ENCODE measurements around the gene TBC1D22B.
"Not testable (repeated sequence)": the region's sequence is repeated elsewhere in the genome, so short reads cannot be mapped to it uniquely, and the experiment has no call there.

The TBC1D22B gene

DNA sequence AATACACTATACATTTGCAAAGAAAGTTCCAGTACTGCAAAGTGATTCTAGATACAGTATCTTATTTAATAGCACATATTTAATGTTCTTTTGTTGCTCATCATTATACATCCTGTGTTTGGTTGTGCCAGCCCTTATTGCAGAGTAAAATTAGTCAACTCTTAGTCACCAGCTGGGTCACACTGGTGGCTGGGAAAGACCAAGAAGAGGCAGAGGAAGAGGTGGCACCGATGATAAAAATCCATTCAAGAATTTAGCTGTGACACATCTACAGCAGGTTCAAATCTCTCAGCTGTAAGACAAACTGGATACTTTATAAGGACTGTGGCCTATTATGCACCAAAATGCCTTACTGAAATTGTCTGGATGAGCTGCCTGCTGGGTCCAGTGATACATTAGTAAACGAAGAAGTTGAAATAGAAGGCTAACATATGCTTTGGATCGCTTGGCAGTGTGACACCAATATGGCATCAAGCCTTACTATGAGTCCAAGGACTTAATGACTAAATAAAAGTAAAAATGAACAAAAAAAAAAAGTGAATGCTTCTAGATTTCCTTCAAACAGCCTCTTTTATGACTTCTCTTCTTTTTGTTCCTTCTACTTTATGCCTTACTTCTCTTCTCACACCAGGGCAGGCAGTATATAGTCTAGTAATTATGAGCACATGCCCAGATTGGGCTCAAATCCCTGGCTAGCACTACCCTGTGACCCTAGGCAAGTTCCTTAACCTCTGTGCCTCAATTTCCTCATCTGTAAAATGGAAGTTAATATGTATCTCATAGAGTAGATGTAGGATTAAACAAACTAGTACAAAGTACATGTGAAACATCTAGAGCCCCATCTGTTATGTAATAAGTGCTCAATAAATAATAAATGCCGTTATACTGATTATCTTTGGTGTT is 66.8 kb downstream of the TBC1D22B start:
- no peak for DNase-seq

DNA sequence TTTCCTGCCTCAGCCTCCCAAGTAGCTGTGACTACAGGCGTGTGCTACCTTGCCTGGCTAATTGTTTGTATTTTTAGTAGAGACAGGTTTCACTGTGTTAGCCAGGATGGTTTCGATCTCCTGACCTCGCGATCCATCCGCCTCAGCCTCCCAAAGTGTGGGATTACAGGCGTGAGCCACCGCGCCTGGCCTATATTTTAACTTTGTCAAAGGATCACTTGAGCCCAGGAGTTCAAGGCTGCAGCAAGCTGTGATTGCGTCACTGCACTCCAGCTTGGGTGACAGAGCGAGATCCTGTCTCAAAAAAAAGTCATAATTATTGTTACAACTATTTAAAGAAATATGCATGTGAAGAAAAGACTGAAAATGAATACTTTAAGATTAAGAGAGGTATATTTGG is 72.8 kb downstream of the TBC1D22B start:
- DNase-seq, result not testable (repeated sequence)

- no peak for DNase-seq
These were observed 73.5 kb downstream of the TBC1D22B start for GRCh38 chr6:37331047-37331446.

DNA sequence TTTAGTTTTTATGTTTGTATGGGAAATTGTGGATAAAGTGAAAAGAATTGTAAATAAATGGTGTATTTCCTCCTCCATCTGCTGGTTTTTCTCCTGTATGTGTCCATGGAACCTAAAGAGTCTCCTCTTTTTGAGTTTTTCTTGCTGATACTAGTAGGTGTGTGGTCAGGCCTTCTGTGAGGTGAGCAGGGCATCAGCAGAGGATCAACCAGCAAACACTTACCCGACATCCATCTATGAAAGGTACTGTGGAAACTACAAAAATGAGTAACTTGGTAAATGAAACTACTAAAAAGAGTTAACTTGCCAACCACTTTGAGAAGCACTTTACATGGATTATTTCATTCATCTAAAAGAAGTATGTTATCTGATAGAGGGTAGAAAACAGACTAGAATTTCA is 75.3 kb downstream of the TBC1D22B start:
- DNase-seq, result no peak

DNA sequence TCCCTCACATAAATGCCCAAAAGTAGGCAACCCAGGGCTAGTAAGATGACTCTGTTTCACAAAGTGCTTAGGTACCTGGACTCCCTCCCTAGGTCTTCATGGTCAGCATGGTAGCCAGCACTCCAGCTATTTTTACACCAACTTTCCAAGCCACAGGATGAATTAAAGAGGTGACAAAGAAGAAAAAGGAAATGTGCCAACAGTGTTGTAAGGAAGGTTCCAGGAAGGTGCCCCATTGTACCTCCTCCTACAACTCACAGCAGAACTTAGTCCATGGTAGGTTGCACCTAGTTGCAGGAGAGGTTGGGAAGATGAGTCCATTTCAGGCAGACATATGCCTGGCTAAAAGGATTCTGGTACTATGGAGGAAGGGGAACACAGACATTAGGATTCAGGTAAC is 76.5 kb downstream of the TBC1D22B start:
- no peak for DNase-seq

DNA sequence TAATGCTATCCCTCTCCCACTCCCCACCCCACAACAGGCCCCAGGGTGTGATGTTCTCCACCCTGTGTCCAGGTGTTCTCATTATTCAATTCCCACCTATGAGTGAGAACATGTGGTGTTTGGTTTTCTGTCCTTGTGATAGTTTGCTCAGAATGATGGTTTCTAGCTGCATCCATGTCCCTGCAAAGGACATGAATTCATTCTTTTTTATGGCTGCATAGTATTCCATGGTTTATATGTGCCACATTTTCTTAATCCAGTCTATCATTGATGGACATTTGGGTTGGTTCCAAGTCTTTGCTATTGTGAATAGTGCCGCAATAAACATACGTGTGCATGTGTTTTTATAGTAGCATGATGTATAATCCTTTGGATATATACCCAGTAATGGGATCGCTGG is 80.7 kb downstream of the TBC1D22B start:
- not testable (repeated sequence) for DNase-seq

GRCh38 chr6:37338745-37339255 is 81.2 kb downstream of the TBC1D22B start:
- no peak for DNase-seq

DNA sequence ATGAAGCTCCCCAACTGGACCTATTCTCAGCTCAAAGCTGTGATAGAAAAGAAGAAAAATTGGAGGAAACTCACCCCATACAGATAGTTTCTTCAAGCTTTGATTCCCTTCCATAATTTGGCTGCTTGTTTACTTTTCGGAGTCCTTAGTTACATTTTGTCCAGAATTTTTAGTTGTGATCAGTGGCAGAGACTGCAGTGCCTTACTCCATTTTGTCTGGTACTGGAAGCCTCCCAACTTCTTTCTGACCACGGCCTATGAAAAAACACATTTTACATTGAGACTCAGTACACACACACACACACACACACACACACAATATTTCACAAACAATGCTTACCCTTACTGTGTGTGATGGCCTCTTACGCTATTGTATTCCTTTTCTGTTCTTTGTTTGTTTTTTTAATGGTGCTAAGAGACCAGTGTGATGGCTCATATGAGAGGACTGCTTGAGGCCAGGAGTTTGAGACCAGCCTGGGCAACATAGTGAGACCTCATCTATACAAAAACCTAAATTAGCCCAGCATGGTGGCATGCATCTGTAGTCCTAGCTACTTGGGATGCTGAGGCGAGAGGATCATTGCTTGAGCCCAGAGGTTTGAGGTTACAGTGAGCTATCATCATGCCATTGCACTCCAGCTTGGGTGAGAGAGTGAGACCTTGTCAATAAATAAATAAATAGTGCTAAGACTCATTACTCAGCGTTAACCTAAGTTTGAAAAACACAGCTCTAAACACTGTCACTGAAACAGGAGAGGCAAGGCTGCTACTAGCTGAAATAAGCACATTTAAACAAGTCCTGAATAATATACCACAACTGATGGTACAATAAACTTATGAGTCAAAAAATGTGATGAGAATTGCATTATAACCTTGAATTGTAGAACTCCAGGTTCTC is 82.4 kb downstream of the TBC1D22B start:
- DNase-seq, result no peak

DNA sequence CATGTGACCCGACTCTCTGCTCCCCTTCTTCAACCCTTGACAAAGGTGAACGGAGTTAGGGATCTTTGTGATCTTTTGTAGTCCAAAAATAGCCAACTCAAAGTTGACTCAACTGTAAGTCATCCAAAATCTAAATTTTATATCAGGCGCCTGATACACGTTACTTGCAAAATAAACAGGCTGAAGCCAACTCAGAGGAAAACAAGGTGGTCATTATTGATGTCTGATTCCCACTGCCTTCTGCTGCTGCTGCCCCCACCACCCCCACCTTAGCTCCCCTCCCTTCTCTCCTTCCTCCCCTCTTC is 83.0 kb downstream of the TBC1D22B start:
- no peak for DNase-seq

DNA sequence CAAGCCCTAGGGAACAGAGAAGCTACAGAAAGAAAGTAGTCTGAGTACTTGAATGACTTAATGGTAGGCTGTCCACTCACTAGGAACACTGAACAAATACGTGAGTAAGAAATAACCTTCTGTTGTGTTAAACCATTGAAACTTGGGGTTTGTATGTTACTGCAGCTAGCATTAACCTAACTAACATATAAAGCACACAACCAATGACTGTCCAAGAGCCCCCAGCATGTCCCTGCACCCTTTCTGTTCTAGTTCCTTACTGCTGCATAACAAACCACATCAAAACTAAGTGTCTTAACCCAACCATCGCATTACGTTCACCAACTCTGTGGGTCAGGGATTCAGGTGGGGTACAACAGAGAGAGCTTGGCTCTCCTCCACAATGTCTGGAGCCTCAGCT is 85.7 kb downstream of the TBC1D22B start:
- DNase-seq, result no peak

DNA sequence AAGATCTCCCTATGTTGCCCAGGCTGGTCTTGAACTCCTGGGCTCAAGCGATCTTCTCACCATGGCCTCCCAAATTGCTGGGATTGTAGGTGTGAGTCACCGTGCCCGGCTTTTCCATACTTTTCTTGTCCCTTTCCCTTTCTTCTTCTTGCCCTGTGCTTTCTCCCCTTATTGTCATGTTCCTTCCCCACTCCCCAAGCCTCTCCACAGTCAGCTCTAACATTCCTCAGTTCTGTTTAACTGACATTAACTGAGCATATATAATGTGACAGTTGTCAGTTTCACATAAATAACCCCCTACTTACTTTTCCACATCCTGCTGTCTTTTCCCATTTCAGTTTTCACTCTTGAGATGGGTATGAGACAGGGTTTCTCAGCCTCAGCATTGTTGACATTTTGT is 86.7 kb downstream of the TBC1D22B start:
- DNase-seq, result no peak

DNA sequence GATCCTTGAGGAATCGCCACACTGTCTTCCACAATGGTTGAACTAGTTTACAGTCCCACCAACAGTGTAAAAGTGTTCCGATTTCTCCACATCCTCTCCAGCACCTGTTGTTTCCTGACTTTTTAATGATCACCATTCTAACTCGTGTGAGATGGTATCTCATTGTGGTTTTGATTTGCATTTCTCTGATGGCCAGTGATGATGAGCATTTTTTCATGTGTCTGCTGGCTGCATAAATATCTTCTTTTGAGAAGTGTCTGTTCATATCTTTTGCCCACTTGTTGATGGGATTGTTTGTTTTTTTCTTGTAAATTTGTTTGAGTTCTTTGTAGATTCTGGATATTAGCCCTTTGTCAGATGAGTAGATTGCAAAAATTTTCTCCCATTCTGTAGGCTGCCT is 88.2 kb downstream of the TBC1D22B start:
- not testable (repeated sequence) for DNase-seq

- no peak for DNase-seq
These were observed 89.6 kb downstream of the TBC1D22B start for GRCh38 chr6:37347177-37347576.

DNA sequence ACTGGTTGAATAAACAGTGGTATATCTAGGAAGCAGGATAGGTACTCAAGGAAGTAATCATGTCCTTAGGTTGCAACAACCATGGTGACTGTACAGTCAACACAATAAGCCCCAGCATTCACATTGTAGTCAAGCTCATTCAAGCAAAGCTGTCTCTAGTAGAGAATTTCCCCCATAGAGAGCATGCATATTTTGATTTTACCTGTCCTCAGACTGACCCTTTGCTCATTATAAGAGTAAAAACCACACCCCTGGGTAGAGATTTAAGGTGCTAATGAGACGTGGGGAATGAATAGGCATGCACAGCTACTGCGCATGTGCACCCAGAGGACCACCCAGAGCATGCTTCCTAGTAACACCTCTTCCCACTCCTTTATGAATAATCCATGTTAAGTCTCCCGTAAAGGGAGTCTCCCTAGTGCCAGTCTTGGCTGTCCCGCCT is 90.1 kb downstream of the TBC1D22B start:
- DNase-seq, result no peak

DNA sequence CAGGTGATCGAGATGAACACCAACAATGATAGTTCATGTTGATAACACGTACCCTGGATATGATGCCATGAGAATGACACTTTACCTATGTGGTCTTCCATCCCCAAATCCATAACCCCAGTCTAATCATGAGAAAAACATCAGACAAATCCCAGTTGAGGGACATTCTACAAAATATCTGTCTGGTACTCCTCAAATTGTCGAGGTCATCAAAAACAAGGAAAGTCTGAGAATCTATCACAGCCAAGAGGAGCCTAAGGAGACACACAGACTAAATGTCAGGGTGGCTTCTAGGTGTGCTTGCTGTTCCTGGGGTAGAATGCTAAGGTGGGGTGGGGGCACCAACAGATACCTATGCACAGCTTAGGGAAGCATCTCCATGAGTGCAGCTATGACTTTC is 93.5 kb downstream of the TBC1D22B start:
- no peak for DNase-seq

DNA sequence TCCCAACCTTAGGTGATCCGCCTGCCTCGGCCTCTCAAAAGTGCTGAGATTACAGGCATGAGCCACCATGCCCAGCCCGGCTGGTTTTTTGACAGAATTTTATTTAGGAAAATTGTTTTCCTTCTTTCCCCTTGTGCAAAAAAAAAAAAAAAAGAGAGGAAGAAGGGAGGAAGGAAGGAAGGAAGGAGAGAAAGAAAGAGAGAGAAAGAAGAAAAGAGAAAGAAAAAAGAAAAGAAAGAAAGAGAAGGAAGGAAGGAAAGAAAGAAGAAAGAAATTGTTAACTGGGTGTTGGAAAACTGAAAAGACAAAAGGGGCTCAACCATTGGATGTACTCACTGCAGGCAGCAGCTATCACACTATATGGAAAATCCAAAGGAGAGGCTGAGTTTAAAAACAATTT is 94.8 kb downstream of the TBC1D22B start:
- DNase-seq, result no peak

DNA sequence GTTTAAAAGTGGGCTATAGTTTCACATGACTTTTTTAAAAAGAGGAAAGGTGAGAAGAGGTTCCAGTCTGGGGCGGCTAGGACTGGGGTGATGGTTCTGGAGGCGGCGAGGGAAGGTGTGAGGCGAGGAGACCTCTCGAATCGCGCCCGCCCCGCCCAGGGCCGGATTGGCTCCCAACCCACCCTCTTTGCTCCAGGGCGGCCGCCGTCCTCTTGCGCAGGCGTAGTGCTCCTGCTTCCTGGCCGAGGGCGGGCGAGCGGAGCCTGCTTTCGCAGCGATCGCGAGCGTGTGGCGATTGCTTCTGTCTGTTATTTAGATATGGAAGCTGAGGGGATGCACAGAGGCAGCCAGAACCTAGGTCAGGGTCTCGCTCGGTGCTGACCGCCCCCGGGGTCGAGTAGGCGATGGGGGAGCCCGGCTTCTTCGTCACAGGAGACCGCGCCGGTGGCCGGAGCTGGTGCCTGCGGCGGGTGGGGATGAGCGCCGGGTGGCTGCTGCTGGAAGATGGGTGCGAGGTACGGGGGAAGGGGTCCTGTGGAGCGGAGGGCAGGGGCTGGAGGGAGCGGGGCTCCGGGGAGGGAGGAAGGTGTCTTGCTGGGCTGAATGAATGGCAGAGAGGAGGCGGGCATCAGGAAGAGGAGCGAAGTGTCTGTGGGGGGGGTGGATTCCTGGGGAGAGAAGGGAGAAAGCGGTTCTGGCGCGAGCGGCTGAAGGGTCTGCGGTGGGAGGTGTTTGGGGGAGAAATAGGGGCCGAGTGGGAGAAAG is 96.4 kb downstream of the TBC1D22B start, which contains the start of gene RNF8:
Gene RNF8 (plus strand): TSS at position 223 of the 765 bp plus-strand sequence. CDS start 182 bp downstream, at position 405.
- DNase-seq, result peak; percentile 91

DNA sequence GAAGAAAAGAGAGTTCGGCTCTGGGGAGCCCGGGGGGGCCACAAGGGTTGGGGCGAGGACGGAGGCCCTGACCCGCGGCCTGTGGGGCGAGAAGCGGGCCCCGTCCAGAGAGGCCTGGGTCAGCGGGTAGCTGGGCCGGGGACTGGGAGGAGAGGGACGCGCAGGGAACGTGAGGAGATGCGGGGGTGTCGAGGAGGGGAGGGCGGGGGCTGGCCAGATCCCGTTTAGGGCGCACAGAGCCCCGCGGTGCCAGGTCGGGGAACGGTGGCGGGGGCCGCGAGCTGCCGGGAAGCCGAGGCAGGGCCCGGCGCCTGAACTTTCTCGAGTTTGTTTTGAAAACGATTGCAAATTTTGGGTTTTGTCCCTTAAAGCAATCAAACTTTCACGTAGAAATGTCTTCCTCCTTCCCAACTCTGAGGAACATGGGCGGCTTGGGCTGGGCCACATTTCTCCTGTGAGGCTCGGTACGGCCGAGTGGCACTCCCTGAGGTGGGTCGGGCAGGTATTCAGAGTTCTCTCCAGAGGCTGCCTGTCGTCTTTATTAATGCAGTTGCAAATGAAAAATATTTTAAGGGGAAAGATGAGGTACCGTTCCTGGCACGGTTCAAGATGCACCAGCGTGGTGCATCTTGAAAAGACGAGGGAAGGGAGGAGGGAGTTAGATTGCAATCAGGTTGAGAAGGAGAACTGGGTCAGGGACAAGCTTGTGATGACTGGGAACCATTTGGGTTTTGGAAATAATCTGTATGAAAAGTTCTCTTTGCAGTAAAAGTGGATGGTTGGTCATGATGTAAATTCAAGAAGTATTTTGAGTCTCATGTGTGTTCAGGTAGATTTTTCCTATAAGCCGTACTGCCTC is 97.2 kb downstream of the TBC1D22B start:
- DNase-seq, result no peak

GRCh38 chr6:37357288-37357687 is 99.7 kb downstream of the TBC1D22B start:
- no peak for DNase-seq

- no peak for DNase-seq
These were observed 100.3 kb downstream of the TBC1D22B start for GRCh38 chr6:37357860-37358259.

- DNase-seq, result no peak
These were observed 101.5 kb downstream of the TBC1D22B start for GRCh38 chr6:37359039-37359438.

All from CD4-positive, alpha-beta T cell treated with Interleukin-21 for 1 hour (primary cell).